HTERT RPE-1 (cell line): Measurements from ENCODE around the gene CEP152.
"Not testable (repeated sequence)": the region's sequence is repeated elsewhere in the genome, so short reads cannot be mapped to it uniquely, and the experiment has no call there.

Experiments
- in situ Hi-C: fragments of 300-500 bp; cut with MboI; formaldehyde crosslinking; loops from 4 replicates; pipeline ENCODE4 v1.14.3; 2020; ENCODE audit warnings: low sequenced_read_pairs

Gene CEP152, protein sequence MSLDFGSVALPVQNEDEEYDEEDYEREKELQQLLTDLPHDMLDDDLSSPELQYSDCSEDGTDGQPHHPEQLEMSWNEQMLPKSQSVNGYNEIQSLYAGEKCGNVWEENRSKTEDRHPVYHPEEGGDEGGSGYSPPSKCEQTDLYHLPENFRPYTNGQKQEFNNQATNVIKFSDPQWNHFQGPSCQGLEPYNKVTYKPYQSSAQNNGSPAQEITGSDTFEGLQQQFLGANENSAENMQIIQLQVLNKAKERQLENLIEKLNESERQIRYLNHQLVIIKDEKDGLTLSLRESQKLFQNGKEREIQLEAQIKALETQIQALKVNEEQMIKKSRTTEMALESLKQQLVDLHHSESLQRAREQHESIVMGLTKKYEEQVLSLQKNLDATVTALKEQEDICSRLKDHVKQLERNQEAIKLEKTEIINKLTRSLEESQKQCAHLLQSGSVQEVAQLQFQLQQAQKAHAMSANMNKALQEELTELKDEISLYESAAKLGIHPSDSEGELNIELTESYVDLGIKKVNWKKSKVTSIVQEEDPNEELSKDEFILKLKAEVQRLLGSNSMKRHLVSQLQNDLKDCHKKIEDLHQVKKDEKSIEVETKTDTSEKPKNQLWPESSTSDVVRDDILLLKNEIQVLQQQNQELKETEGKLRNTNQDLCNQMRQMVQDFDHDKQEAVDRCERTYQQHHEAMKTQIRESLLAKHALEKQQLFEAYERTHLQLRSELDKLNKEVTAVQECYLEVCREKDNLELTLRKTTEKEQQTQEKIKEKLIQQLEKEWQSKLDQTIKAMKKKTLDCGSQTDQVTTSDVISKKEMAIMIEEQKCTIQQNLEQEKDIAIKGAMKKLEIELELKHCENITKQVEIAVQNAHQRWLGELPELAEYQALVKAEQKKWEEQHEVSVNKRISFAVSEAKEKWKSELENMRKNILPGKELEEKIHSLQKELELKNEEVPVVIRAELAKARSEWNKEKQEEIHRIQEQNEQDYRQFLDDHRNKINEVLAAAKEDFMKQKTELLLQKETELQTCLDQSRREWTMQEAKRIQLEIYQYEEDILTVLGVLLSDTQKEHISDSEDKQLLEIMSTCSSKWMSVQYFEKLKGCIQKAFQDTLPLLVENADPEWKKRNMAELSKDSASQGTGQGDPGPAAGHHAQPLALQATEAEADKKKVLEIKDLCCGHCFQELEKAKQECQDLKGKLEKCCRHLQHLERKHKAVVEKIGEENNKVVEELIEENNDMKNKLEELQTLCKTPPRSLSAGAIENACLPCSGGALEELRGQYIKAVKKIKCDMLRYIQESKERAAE (N-terminal part only)

DNA sequence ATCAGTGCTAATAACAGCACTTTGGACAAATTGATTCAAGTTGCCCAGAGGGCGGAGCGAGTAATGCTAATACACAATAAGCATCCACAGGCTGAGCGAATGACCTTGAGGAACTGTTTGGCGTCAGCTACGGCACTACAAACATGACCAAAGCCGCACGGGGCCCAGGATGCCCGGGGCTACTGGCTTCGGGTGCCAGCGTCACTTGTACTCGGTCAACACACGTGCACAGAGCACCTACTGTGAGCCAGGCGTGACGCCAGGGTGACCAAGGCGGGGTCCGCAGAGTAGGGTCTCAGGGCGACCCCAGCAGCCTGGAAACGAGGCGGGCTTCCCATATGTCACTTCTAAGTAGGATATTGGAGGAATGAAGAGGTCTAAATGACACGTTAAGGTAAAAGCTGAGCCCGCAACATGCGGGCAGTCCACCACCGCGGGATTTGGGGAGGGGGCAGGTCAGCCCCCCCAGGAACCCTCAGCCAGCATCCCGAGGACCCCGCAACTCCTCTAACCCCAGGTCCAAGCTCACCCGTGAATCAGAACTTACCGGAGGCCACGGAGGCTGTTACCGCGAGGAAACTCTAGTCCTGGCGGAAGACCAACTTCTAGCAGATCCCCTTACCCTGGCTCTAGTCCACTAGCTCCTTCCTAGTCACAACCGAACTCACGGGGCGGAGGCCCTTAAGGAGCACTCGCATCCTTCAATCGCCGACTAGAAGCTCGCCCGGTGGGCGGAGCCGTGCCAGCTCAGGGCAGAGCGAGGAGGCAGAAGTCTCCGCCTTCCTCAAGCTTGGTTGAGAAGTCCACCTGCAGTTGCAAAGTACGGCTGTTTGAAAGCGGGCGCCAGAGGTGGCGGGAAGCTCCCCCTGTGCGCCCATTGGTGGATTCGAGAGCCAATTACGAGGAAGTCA lies at the start of gene CEP152:
CEP152 (minus strand) TSS at position 656 of the 911 bp plus-strand sequence. CDS start 5,420 bp downstream, outside the sequence.
- in situ Hi-C loops: no loop called here

DNA sequence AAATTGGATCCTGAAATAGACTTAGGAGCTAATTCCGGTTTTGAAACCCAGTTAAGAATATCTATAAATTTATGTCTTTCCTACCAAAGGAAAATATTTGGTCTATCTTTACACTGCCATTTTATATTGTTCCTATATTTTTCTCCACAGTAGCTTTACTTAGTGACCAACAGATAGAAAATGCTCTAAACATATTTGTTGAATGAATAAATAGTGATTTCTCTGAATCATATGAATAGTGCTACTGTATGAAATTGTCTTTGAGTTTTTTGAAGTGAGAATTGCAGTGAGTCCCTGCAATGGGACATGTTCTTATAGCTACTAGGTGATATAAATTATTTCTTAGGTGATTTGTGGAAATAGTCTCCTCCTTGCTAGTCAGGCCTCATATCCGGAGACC lies 48.6 kb upstream of the CEP152 start:
- in situ Hi-C loops: no loop called here

DNA sequence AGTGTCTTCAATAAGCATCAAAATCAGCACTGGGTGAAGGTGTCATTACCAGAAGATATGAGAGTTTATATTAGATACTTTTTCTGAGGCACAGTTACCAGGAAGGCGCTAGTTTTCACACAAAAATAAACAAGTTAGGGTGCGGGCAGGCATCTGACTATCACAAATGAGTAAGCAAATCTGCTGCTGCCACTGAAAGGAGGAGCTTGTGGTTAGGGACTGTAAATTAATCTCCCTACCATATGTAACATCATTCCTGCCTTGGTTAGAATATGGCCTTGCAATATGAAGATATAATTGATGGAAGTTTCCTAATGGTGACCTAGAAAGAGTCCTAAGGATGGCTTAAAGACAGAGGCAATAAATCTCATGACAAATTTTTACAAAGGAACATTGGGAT lies 47.5 kb upstream of the CEP152 start:
- in situ Hi-C loops: no loop called here

DNA sequence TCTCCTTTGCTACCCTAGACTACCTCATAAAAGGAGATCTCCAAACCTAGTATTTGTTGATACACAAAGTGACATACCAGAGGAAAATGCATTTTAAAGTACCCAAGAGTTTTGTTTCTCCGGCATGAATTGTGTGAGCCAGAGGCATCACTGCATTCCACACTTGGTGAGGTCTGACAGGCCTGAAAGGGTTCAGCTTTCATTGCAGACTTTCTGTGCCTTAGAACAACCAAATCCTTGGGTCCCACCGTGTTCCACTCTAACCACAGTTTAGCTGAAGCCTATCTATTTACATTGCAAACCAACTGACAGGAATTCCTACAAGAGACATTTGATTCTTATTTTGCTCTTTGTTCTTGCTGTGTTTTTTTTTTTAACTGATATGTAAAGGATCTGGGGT lies 46.1 kb upstream of the CEP152 start:
- in situ Hi-C loops: no loop called here

DNA sequence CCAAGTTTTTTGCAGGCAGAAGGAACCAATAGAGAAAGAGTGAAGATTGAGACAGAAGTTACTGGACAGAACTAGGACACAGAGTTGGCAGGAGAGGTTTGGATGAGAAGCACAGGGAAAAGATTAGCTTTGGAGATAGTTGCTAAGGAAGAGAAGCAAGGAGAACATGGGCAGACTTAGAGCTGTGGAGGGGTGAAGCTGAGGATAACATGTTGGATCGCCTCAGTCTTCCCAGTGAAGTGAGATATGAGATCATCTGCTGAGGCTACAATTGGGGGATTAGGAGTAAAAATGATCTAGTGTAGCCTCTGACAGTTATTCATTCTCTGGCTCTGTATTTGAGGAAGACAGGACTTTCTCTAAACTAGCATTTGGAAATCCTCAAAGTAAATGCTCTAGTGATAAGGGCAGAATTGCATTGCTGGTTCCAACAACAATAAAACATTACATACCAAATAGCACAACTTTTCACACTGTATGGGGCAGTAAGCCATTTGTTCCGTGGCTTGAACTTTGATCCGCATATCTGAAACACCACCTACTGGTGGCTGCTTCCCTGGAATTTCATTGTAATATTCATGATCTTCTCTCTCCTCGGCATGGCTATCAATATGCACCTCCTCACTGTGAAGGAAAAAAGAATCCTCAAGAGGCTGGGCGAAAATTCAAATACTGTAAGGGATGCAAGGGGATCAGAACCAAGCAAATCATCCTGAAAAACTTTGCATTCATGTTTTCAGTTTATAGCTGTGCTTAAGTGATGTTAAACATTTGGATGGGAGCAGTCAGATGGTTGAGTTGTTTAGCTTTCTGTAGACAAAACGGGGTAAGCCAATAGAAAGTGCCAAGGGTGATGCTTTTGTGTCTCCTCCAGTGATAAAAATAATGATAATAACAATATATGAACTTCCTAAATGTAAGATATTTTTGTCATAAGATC lies 44.9 kb upstream of the CEP152 start:
- in situ Hi-C loops: no loop called here

DNA sequence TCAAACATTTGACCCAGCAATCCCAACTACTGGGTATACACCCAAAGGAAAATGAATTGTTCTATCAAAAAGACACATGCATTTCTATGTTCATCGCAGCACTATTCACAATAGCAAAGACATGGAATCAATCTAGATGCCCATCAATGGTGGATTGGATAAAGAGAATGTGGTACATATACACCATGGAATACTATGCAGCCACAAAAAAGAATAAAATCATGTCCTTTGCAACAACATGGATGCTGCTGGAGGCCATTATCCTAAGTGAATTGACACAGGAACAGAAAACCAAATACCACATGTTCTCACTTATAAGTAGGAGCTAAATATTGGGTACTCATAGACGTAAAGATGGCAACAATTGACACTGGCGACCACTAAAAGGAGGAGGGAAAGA lies 43.6 kb upstream of the CEP152 start:
- in situ Hi-C loops: not testable (repeated sequence)

DNA sequence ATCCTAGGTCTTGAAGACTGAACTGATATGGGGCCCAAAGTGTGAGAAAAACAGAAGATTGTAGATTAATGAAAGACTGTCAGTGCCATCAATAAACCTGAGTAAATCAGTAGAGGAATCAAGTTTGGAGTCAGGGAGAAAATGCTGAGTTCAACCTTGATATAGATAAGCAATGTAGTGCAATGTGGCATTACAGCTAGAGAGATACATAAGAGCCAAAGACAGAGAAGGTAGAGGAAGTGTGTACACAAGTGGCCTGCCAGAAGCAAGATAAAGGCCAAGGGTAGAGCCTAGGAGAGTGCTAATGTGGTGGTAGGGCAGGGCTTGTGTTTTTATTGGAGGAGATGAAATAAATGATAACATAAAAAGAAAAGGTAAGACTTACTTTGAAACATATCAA lies 41.1 kb upstream of the CEP152 start:
- in situ Hi-C loops: no loop called here

DNA sequence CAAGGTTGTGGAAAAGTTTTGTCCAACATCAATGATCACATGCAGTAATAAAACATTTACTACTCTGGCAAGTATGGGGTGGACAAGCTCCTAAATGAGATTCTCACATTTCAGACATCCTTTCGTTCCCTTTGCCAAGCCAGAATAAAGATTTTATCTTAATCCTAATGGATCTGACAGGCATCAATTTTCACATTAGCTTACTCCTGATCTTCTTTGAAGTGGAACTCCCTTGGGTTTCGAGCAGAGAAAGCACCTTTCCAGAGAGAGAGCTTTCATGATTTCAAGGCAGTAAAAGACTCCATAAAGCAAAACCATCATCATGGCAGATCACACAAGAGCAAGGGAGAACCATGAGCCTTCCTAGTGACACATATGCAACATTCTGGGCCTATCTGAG lies 39.8 kb upstream of the CEP152 start:
- in situ Hi-C loops: no loop called here

DNA sequence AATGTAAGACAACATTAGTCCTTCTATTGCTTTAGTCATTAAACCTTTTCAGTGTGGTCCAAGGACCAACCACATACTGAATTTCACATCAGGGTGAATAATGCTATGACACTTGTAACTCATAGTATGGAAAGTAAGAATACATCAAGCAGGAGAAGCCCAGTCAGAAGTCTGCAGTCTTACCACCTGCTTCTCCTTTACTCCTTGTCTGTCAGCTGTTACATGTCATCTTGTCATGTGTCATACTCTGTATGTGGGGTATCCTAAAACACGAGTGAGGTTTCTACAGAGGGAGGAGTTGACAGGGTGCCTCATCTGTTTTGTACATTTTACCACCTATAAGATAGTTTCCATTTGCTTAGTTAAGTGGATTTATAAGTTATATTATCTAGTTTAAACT lies 34.3 kb upstream of the CEP152 start:
- in situ Hi-C loops: no loop called here

DNA sequence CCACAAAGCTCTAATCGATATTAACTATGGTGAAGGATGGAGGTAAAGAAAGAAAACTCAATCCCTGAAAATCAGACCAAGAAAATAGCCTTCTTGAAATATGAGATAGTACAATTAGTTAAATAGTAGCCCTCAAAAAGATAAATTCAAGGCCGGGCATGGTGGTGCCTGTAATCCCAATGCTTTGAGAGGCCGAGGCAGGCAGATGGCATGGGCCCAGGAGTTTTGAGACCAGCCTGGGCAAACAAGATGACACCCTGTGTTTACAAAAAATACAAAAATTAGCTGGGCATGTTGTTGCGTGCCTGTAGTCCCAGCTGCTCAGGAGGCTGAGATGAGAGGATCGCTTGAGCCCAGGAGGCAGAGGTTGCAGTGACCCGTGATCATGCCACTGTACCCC lies 31.6 kb upstream of the CEP152 start:
- in situ Hi-C loops: no loop called here

DNA sequence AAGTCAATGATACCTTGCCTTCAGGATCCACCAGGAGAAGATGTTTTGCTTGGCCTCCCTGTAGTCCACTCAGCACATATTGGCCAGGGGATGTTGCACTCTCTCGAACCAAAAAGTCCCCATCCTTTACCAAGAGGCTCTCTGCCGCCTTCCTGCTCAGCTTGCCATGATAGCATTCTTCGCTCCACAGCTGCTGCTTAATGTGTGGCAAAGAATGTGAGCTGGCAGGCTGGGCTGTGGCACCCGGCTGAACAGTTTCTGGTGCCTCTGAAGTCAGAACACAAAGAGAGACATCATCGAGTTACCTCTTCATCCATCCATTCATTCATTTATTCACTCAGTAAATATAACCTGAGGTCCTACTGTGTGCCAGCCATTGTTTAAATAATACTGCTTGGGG lies 23.9 kb upstream of the CEP152 start:
- in situ Hi-C loops: no loop called here

DNA sequence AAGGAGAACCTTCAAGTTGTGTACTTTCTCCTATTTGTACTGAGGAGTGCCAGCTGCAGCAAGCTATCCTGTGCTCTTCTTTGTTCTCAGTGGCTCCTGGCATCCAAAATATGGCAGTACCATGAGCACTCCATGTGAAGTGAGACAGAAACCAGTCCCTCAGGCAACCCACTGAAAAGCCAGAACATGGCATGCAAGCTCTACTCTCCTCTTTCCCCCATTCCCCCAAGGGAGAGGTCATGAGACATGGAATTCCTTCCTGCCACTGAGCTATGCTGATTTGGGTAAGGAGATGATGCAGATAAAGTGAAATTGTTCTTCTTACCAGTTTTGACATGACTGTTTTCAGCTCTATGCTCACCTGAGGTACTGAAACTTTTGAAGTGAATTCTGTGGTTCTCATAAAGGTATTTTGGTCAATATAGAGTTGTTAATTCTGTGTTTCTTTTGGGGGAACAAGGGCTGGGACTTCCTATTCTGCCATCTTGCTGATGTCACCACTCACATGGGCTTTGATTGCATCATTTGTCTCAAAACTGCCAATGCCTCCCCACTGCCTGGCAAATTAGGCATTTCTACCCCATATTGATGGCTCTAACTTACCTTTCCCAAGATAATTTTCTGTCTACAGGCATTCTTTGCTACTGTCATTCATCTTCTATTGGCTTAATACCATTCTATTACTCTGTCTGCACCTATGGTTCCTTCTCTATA lies 22.8 kb upstream of the CEP152 start:
- in situ Hi-C loops: no loop called here

DNA sequence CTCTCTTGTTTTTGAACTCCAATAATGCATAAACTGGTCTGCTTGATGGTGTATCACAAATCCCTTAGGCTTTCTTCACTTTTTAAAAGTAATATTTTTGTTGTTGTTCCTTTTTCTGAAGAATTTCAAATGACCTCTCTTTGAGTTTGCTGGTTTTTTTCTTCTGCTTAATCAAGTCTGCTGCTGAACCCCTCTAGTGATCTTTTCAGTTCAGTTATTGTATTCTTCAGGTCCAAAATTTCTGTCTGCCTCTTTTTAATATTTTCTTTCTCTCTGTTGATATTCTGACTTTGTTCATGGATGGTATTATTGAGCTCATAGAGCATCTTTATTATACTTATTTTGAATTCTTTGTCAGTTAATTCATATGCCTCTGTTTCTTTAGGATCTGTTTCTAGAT lies 21.8 kb upstream of the CEP152 start:
- in situ Hi-C loops: no loop called here

DNA sequence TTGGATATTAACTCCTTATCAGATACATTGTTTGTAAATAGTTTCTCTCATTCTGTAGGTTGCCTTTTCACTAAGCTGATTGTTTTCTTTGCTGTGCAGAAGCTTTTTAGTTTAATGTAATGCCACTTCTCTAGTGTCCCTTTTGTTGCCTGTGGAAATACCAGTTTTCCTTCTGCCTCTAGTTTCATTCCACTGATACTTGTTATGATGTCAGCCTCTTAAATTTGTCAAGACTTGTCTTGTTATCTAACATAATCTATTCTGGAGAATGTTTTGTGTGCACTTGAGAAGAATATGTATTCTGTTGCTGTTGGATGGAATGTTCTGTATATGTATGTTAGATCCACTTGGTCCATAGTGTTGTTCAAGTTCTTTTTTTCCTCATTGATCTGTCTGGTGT lies 18.0 kb upstream of the CEP152 start:
- in situ Hi-C loops: no loop called here

DNA sequence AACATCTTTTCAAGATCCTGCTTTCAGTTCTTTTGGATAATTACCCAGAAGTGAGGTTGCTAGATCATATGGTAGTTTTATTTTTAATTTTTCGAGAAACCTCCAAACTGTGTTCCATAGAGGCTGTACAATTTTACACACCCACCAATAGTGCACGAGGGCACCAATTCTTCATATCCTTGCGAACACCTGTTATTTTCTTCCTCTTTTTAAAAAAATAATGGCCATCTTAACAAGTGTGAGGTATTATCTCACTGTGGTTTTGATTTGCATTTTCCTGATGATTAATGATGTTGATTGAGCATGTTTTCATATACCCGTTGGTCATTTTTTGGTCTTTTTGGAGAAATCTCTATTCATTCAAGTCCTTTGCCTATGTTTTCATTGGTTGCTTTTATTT lies 17.6 kb upstream of the CEP152 start:
- in situ Hi-C loops: no loop called here

DNA sequence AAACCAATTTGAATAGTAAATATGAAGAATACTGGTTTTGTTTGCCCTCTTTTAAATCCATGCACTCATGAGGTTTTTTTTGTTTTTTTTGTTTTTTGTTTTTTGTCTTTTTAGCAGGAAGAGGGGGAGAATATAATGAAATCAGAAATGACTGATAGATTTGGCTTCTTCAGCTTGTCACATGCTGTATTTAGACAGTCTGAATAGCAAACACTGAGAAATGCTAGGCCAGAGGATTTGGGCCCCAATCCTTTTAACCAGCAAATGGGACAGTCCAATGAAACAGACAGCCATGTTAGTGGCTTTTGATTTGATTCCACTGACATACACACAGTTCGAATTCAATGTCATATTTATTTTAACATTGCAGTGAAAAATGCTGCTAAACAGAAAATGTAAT lies 14.2 kb upstream of the CEP152 start:
- in situ Hi-C loops: no loop called here

DNA sequence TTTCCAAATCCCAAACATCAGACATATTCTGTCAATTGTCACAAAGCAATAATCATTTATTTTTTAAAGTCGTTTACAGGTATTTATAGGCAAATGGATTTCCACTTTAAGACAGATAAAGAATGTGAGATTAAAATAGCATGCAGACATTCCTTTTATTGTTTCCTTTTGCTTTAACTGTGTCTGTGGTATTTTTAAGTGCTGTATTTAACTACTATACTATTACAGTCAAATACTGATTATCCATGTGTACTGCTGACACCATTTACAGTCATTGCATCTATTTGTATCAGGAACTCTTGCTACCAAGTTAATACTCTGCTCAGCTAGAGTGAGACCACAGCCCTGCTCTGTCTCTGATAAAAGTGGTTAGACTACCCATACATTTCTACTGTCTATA lies 12.8 kb upstream of the CEP152 start:
- in situ Hi-C loops: no loop called here

DNA sequence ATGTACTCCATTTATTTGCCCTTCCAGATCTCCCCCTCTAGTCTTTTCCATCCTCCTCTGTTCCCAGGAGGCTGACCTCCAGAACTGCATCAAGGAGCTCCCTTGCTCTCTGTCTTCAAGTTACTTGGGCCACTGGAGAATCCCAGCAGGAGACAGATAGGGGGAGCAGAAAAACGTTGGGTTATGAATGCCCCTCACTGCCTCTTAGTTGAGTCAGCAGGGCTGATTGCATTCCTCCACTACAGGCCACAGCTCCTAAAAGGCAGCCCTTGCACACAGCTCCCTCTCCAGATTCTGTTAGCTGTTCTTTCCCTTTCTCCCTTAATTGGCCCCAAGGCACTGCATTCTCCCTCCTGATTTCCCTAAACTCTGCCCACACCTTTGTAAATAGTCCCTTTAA lies 12.4 kb upstream of the CEP152 start:
- in situ Hi-C loops: no loop called here

DNA sequence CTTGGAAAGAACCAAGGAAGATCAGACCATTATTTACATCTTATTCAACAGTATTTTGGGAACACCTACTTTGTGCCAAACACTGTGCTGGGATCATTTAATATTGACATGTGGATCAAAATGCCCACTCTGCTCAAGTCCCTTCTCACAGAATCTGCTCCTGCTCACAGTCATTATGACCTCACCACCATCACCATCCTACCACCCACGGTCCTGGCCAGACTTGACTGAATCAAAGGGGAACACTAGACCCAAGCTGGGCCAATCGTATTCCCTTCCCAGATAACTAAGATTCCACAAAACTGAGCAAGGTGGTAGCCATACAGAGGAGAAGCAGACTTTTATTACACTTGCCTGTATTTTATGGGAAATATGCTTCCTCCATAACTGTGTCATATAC lies 3.4 kb upstream of the CEP152 start:
- in situ Hi-C loops: no loop called here
